RWPE2 (cell line): Measurements from ENCODE around the gene DNAJB14.

Experiments
- ATAC-seq: fragments of 200-7000 bp; cut with Tn5 transposase; 3 replicates; pipeline ENCODE4 v1.9.1; 2021; ENCODE audit warnings: low read depth
- DNase-seq: peaks from one replicate; pipeline ENCODE4 v3.0.0-alpha.2; 2020; ENCODE audit warnings: low spot score
- H3K27ac ChIP-seq: fragments of 450-650 bp; 2 replicates; pipeline ENCODE4 v1.5.1; 2017; ENCODE audit warnings: mild to moderate bottlenecking; ENCODE audit not compliant: poor library complexity, severe bottlenecking
- H3K27me3 ChIP-seq: fragments of 250-450 bp; sonication (Bioruptor Pico); 2 replicates; pipeline ENCODE4 v1.5.1; 2021; ENCODE audit warnings: mild to moderate bottlenecking, moderate library complexity; ENCODE audit not compliant: insufficient read depth, poor library complexity, severe bottlenecking
- H3K36me3 ChIP-seq: fragments of 250-450 bp; sonication (Bioruptor Pico); 2 replicates; pipeline ENCODE4 v1.5.1; 2020; ENCODE audit warnings: low read depth, mild to moderate bottlenecking, moderate library complexity
- H3K4me1 ChIP-seq: fragments of 250-450 bp; sonication (Bioruptor Pico); 2 replicates; pipeline ENCODE4 v1.5.1; 2021; ENCODE audit warnings: mild to moderate bottlenecking, moderate library complexity; ENCODE audit not compliant: insufficient read depth, poor library complexity, severe bottlenecking
- H3K4me3 ChIP-seq: fragments of 250-450 bp; sonication (Bioruptor Pico); 2 replicates; pipeline ENCODE4 v1.5.1; 2021; ENCODE audit warnings: mild to moderate bottlenecking, moderate library complexity; ENCODE audit not compliant: severe bottlenecking
- H3K9me3 ChIP-seq: fragments of 250-450 bp; sonication (Bioruptor Pico); 2 replicates; pipeline ENCODE4 v1.5.1; 2021; ENCODE audit warnings: mild to moderate bottlenecking, moderate library complexity; ENCODE audit not compliant: severe bottlenecking
- CTCF ChIP-seq: fragments of 450-650 bp; IDR thresholded peaks from one replicate; pipeline ENCODE4 v1.5.1; 2017; ENCODE audit warnings: mild to moderate bottlenecking, moderate library complexity; ENCODE audit not compliant: poor library complexity, severe bottlenecking

DNAJB14 gene

GRCh38 chr4:99894998-99895397 is 51.4 kb downstream of the DNAJB14 start:
- peak overlapping the region; percentile 96 for H3K4me3 ChIP-seq
- no peak for DNase-seq
- no peaks in the 10 kb centered on the region for H3K9me3 ChIP-seq
- H3K4me1 ChIP-seq = no peaks in the 10 kb centered on the region
- ATAC-seq = no peak
- TF ChIP-seq CTCF = no peak
- no peaks in the 10 kb centered on the region for H3K27me3 ChIP-seq
- H3K27ac ChIP-seq = peak overlapping the region; percentile 23
- H3K36me3 ChIP-seq = peaks cover 46% of the 10 kb centered on the region

- Histone ChIP-seq H3K9me3 (no peaks in the 10 kb centered on the region), H3K36me3 (peaks cover 48% of the 10 kb centered on the region), H3K4me1 (no peaks in the 10 kb centered on the region), H3K27me3 (no peaks in the 10 kb centered on the region), H3K27ac (peak within 1 kb of the TSS; percentile 23), H3K4me3 (peak within 1 kb of the TSS; percentile 96)
- peak; percentile 87 for DNase-seq
- no peak for TF ChIP-seq CTCF
- peak; percentile 94 for ATAC-seq
Measured at GRCh38 chr4:99894161-99894997, 52.0 kb downstream of the DNAJB14 start, which contains the start of gene LAMTOR3. TSS of gene LAMTOR3 (minus strand) at chr4:99894427. CDS start at chr4:99893963, 464 bp downstream.

- H3K27me3 ChIP-seq = no peaks in the 10 kb centered on the region
- H3K9me3 ChIP-seq = no peaks in the 10 kb centered on the region
- ATAC-seq (no peak; the same call in 2 of the 3 replicates), DNase-seq (no peak)
- no peaks in the 10 kb centered on the region for H3K4me1 ChIP-seq
- peak overlapping the region; percentile 23 for H3K27ac ChIP-seq
- H3K36me3 ChIP-seq = peaks cover 46% of the 10 kb centered on the region
- H3K4me3 ChIP-seq = peak overlapping the region; percentile 96
- no peak for TF ChIP-seq CTCF
Measured at GRCh38 chr4:99893839-99894160, 52.6 kb downstream of the DNAJB14 start.

GRCh38 chr4:99893029-99893428 is 53.4 kb downstream of the DNAJB14 start:
- no peaks in the 10 kb centered on the region for H3K9me3 ChIP-seq
- ATAC-seq (no peak), DNase-seq (no peak)
- TF ChIP-seq CTCF = no peak
- H3K4me3 ChIP-seq = peak overlapping the region; percentile 96
- H3K36me3 ChIP-seq = peaks cover 38% of the 10 kb centered on the region
- no peaks in the 10 kb centered on the region for H3K4me1 ChIP-seq
- no peak overlapping the region for H3K27ac ChIP-seq
- no peaks in the 10 kb centered on the region for H3K27me3 ChIP-seq

- Histone ChIP-seq H3K4me1 (no peaks in the 10 kb centered on the region), H3K4me3 (no peak overlapping the region)
Measured at GRCh38 chr4:99891351-99891750, 55.1 kb downstream of the DNAJB14 start.

More at GRCh38 chr4:99891351-99891750, 55.1 kb downstream of the DNAJB14 start:
- TF ChIP-seq CTCF = no peak
- no peaks in the 10 kb centered on the region for H3K9me3 ChIP-seq
- DNase-seq (no peak), ATAC-seq (no peak)
- peaks cover 45% of the 10 kb centered on the region for H3K36me3 ChIP-seq
- H3K27ac ChIP-seq = no peak overlapping the region
- H3K27me3 ChIP-seq = no peaks in the 10 kb centered on the region
